Measurements from ENCODE around the gene CCDC85C.

CCDC85C gene

DNA sequence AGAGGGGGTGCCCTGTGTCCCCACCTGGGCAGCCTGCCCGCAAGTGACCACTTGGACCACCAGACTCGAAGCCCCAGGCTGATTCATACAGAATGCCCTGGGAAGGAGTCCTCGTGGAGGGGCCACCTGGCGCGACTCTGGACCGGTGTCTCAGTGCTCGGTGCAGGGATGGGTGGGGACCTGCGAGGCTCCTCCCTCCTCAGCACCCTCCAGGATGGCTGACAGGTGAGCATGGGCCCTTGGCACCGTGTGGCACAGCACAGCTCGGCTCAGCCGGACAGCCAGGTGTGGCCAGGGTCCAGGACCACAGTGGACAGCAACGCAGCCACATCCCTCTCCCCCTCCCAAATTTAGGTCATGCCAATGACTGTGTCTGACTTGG is 78.3 kb downstream of the CCDC85C start:
- no peak for DNase-seq (ENCODE audit: low spot score)
- in situ Hi-C loops (cut with MboI; ENCODE audit: low pct_unique_long_range_greater_than_20kb, low sequenced_read_pairs, unreplicated experiment), result loop anchor here (25.0 kb wide), 1 partner anchor 362 kb away; no protein-coding TSS in a partner anchor
- no peak for TF ChIP-seq CTCF (IDR thresholded peaks at IDR 0.05; ENCODE audit: extremely low read depth, insufficient read depth, missing control alignments)

GRCh38 chr14:99524804-99525698 is 79.0 kb downstream of the CCDC85C start:
- no peak for DNase-seq (ENCODE audit: low spot score)
- no peak for TF ChIP-seq CTCF (IDR thresholded peaks at IDR 0.05; ENCODE audit: extremely low read depth, insufficient read depth, missing control alignments)
- in situ Hi-C loops (cut with MboI; ENCODE audit: low pct_unique_long_range_greater_than_20kb, low sequenced_read_pairs, unreplicated experiment), result loop anchor here (25.0 kb wide), 1 partner anchor 362 kb away; no protein-coding TSS in a partner anchor

DNA sequence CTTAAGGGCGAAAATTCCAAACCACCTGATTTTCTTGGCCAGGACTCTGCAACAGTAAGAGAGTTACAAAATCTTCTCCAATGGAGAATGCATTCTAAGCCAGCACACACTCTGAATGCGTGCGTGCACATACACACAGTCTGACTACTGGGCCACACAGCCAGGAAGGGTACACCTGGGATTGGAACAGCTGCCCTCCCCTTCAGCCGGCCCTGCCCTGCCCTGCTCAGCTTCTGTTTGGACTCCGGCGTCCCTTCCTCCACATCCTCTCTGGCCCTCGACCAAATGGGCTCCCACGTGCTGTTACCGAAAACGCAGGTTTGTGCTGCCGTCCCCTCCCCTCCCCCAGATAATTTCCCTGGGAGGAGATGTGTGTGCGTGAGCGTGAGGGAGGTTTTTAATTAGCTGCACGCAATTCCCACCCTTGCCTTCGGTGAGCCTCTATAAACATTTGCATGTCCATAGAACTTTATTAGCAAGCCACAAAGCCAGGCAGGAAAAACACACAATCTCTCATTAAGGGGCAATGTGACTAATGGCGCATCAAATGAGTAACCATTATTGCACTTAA is 79.8 kb downstream of the CCDC85C start:
- no peak for DNase-seq (ENCODE audit: low spot score)
- in situ Hi-C loops (cut with MboI; ENCODE audit: low pct_unique_long_range_greater_than_20kb, low sequenced_read_pairs, unreplicated experiment), result no loop called here
- TF ChIP-seq CTCF (IDR thresholded peaks at IDR 0.05; ENCODE audit: extremely low read depth, insufficient read depth, missing control alignments), result no peak

- no peak for DNase-seq (ENCODE audit: low spot score)
- TF ChIP-seq CTCF (IDR thresholded peaks at IDR 0.05; ENCODE audit: extremely low read depth, insufficient read depth, missing control alignments), result no peak
- in situ Hi-C loops (cut with MboI; ENCODE audit: low pct_unique_long_range_greater_than_20kb, low sequenced_read_pairs, unreplicated experiment), result no loop called here
Observed at GRCh38 chr14:99523704-99524055, 80.3 kb downstream of the CCDC85C start.

DNA sequence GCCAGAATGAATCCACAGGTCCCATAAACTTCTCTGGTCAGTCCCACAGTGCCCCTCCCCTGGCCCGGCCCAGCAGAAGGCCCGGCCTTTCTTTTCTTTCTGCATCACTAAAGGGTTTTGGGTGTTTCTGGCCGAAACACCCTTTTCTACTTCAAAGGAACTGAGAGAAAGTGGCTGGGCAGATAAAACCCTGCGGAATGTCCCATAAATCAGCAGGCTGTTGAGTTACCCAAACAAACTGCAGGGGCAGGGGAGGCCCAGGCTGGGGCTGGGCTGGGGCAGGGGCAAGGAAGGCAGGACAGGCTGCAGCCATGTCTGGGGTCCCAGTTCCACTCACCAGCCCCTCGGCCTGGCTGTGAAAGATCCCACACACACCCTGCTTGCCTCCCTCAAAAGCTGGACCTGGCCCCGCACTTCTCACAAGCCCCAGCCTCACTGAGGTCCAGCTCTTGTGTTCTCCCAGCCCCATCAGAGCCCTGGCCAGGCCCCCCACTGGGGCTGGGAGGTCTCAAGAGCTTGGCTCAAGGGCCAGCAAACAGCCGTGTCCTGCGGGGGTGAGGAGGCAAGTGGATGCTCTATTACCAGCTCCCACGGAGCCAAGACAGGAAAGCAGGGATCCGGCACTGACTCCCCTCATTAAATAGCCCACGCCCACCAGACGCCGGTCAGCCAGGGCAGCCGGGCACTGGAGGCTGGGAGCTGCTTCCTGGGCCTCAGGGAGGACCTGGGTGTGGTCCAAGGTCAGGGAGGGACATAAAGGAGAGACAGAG is 80.9 kb downstream of the CCDC85C start:
- no peak for DNase-seq (ENCODE audit: low spot score)
- in situ Hi-C loops (cut with MboI; ENCODE audit: low pct_unique_long_range_greater_than_20kb, low sequenced_read_pairs, unreplicated experiment), result no loop called here
- TF ChIP-seq CTCF (IDR thresholded peaks at IDR 0.05; ENCODE audit: extremely low read depth, insufficient read depth, missing control alignments), result no peak

- no peak for DNase-seq (ENCODE audit: low spot score)
- in situ Hi-C loops (cut with MboI; ENCODE audit: low pct_unique_long_range_greater_than_20kb, low sequenced_read_pairs, unreplicated experiment), result no loop called here
- TF ChIP-seq CTCF (IDR thresholded peaks at IDR 0.05; ENCODE audit: extremely low read depth, insufficient read depth, missing control alignments), result no peak
Observed at GRCh38 chr14:99522457-99522891, 81.5 kb downstream of the CCDC85C start.
